ENCODE data around the gene GSS.

The GSS gene

DNA sequence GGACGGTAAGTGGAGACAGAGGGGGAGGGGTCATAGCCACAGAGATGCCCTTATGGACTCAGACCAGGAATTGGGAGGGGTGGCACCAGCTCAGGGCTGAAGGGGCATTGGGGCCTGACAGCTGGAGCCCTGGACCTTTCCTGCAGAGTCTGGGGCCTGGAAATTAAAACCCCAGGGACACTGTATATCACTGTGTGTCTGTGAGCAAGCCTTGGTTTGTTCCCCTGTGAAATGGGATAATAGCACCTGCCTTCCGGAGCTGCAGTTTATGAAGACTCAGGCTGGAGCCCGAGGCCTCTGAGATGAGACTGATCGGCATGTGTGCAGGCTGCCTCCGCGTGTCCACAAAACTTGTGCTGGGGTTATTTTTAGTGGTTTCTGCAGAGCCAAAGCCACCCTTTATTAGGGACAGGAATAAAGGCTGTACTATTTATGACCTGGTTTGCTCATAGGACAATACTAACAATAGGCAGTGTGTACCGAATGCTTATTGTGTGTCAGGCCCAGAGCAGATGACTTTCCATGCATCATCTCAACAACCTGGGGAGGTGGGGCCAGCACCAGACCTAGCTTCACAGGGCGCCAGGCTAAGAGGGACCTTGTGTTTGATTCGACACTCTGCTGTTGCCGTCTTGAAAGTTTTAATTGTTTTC is 22.6 kb upstream of the GSS start:
- no peak for DNase-seq

GRCh38 chr20:34977365-34978091 is 21.9 kb upstream of the GSS start:
- no peak for DNase-seq

- DNase-seq = no peak
These were observed 20.7 kb upstream of the GSS start for GRCh38 chr20:34976286-34976685.

DNA sequence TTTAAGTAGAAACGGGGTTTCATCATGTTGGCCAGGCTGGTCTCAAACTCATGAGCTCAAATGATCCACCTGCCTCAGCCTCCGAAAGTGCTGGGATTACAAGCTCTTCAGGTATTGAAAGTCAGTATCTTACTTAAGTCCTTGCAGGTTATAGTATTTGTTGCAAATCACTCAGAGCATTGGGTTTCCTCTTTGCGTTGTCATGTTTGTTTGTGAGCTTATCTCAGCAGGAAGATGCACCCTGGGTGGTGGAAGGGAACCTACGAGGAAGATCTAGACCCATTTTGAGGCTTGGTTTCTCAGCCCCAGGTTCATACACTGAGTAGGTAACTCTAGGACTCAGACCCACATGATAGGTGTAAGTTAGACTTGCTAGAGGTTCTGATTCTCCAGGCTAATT is 18.6 kb upstream of the GSS start:
- DNase-seq = no peak

- peak in 1 of 56 donors; percentile 44 for DNase-seq
These were observed 16.1 kb upstream of the GSS start for GRCh38 chr20:34971561-34972235.

- peak in 7 of 56 donors; percentile 16 to 57 (median 40) for DNase-seq
These were observed 15.4 kb upstream of the GSS start for GRCh38 chr20:34970846-34971560.

GRCh38 chr20:34970193-34970840 is 14.7 kb upstream of the GSS start:
- peak in 47 of 56 donors; percentile 14 to 89 (median 65) for DNase-seq

- DNase-seq = no peak
These were observed 12.6 kb upstream of the GSS start for GRCh38 chr20:34968042-34968775.

- DNase-seq = no peak
These were observed 11.8 kb upstream of the GSS start for GRCh38 chr20:34967421-34967820.

GRCh38 chr20:34965051-34965450 is 9.4 kb upstream of the GSS start:
- DNase-seq = no peak

DNA sequence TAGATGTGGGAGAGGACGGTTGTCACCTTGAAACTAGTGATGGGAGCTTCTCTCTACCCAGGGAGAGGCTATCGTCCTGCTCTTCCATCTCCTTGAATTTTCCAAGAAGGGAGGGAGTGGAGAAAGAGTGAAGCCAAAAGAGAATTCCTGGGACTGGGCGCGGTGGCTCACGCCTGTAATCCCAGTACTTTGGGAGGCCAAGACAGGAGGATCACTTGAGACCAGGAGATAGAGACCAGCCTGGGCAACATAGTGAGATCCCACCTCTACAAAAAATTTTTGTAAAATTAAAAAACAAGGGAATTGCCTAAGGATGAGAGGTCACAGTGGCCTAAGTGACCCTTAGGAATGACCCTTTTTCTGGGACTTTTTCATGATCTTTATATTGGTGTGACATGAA is 8.9 kb upstream of the GSS start:
- no peak for DNase-seq

DNA sequence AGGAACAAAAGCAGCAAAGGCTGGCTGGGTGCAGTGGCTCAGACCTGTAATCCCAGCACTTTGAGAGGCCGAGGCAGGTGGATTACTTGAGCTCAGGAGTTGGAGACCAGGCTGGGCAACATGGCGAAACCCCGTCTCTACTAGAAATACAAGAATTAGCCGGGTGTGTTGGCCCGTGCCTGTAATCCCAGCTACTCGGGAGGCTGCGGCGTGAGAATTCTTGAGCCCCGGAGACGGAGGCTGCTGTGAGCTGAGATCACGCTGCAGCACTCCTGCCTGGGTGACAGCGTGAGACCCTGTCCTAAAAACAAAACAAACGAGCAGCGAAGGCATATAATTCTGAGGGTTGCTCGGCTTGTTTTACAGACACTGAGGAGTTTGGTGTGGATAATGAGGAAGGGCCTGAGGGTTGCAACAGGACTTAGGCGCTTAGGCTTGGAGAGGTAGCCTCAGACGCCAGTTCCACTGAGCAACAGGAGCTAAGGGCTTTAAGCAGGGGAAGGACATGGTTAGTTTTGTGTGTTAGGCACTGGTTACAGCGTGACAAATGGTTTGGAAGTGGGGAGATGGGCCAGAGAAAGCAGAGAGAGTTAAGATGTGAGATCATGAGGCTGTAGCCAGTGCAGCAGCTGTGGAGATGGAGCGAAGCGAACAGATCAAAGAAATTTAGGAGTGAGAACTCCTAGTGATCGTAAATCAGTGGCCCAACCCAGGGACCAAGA is 1.3 kb upstream of the GSS start:
- DNase-seq = no peak

DNA sequence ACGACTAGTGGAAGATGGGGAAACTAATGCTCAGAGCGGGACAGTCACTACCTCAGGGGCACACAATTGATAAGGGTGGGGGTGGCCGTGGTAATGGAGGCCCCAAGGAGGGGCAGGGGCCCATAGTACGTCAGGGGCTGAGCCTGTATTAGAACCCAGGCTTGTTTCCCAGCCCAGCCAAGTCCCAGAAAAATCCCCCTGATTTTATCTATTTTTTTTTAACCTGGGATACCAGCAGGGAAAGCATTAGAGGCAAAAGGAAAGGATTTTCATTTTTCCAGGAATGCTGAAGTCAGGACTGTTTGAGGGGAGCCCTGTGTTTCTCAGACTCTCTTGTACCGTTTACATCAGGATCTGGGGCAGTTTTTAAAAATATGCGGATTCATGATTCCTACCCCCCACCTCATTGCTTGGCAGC is 444 bp upstream of the GSS start:
- no peak for DNase-seq

DNA sequence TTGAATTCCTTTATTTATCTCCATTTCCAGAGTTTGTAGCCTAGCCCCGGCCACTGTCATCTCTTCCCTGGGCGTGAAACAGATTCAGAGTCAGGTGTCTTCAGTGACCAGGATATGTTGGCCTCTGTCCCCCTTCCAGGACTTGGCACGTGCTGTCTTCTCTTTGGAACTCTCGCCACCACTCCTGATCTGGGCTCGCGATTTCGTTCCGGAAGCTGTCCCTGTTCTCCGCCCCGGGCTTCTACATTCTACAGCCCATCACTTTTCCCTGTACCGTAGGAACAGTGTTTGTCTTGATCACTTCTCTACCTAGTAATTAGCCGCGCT is 739 bp downstream of the GSS start:
- peak in 4 of 56 donors; percentile 24 to 59 (median 44) for DNase-seq

GRCh38 chr20:34953960-34954359 is 1.6 kb downstream of the GSS start:
- DNase-seq = no peak

- DNase-seq = no peak
These were observed 2.9 kb downstream of the GSS start for GRCh38 chr20:34952671-34953070.

- DNase-seq = peak in 1 of 56 donors; percentile 17
These were observed 4.0 kb downstream of the GSS start for GRCh38 chr20:34951652-34952051.

DNA sequence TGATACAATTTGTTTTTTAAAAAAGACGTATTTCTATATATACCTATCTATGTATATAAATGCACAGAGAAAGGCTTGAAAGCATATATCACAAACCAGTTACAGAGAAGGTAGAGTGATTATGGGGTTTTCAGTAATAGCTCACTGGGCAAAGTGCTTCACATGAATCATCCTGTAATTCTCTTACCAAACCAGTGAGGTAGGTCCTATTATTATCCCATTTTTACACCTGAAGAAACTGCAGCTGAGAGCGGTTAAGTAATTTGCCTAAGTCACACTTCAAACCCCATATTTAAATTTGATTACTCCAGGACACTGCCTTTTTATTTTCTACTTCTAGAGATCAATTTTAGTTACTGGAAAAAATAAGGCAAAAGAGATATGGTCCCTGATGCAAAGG is 4.4 kb downstream of the GSS start:
- DNase-seq = no peak

- no peak for DNase-seq
These were observed 6.5 kb downstream of the GSS start for GRCh38 chr20:34949120-34949519.

DNA sequence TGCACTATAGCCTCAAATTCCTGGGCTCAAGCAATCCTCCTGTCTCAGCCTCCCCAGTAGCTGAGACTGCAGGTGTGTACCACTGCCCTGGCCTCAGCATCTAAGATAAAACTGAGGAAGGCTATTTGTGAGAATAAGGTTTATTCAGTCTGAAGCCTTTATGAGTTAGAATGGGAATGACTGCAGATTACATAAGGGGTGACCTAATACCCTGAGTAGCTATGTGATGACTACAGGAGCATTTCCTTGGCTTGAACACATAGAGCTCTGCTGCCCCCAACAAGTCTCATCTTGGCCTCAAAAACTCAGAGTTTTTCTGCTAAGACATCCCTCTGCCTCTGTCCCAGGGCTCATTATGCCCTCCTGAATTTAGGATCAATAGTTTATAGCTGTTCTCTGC is 7.6 kb downstream of the GSS start:
- DNase-seq = no peak
